IMR-90 (cell line): ENCODE results near the gene BLNK. TPM values are rescaled to one million over a fixed set of nuclear protein-coding genes. Genes with fewer than 3 reads are reported as not detected.

ENCODE experiments used
- ATAC-seq: fragments of 200-7000 bp; cut with Tn5 transposase; 2 replicates; pipeline ENCODE4 v1.9.1; 2020; ENCODE audit warnings: low read depth, mild to moderate bottlenecking, moderate library complexity
- BruUV-seq: library from RNA; stranded (reverse); fragments of 400-500 nt; replicated peaks from 2 replicates; lab custom pipeline; 2021; lab: Mats Ljungman, UMichigan
- CTCF ChIA-PET: fragments of 300-600 bp; formaldehyde crosslinking; extraction: SDS; loops from one replicate; lab custom pipeline; 2021; ENCODE audit warnings: antibody characterized with exemption; lab: Yijun Ruan, JAX
- POLR2A ChIA-PET: fragments of 300-600 bp; sonication (Branson Sonifier 250); formaldehyde crosslinking; loops from one replicate; lab custom pipeline; 2022; ENCODE audit warnings: antibody characterized with exemption; ENCODE audit not compliant: unreplicated experiment; lab: Charles Lee
- DNase-seq: peaks from one replicate; pipeline ENCODE4 v3.0.0; 2013
- H2AFZ ChIP-seq: replicated peaks from 2 replicates; pipeline ENCODE3; 2013; ENCODE audit warnings: low read length, mild to moderate bottlenecking; ENCODE audit not compliant: poor library complexity
- H2AK5ac ChIP-seq: 2 replicates; pipeline ENCODE4 v1.6.1; 2013; ENCODE audit warnings: low read depth, low read length, inconsistent platforms
- H2AK9ac ChIP-seq: replicated peaks from 2 replicates; pipeline ENCODE3; 2013; ENCODE audit warnings: mild to moderate bottlenecking, low read depth, low read length, moderate library complexity; ENCODE audit not compliant: poor library complexity
- H2BK120ac ChIP-seq: 2 replicates; pipeline ENCODE4 v1.6.1; 2013; ENCODE audit warnings: low read depth, low read length, inconsistent platforms
- H2BK15ac ChIP-seq: 3 replicates; pipeline ENCODE4 v1.6.1; 2013; ENCODE audit warnings: low read depth, low read length, inconsistent platforms
- H2BK20ac ChIP-seq: 2 replicates; pipeline ENCODE4 v1.6.1; 2013; ENCODE audit warnings: low read depth, mild to moderate bottlenecking, inconsistent platforms, low read length, moderate library complexity
- H2BK5ac ChIP-seq: 2 replicates; pipeline ENCODE4 v1.6.1; 2013; ENCODE audit warnings: mild to moderate bottlenecking, low read depth, low read length, inconsistent platforms; ENCODE audit not compliant: poor library complexity, severe bottlenecking
- H3K14ac ChIP-seq: replicated peaks from 2 replicates; pipeline ENCODE4 v1.6.1; 2013; ENCODE audit warnings: low read depth, low read length, inconsistent platforms
- H3K18ac ChIP-seq: 2 replicates; pipeline ENCODE4 v1.6.1; 2013; ENCODE audit warnings: low read depth, low read length, control low read depth
- H3K23ac ChIP-seq: 2 replicates; pipeline ENCODE4 v1.6.1; 2013; ENCODE audit warnings: low read depth, low read length, inconsistent platforms
- H3K27ac ChIP-seq: 2 replicates; pipeline ENCODE4 v1.5.1; 2013; ENCODE audit warnings: mild to moderate bottlenecking, control low read depth, low read length; ENCODE audit not compliant: insufficient read depth
- H3K27me3 ChIP-seq: 2 replicates; pipeline ENCODE4 v1.6.1; 2013; ENCODE audit warnings: low read length; ENCODE audit not compliant: control insufficient read depth, insufficient read depth
- H3K36me3 ChIP-seq: 2 replicates; pipeline ENCODE4 v1.6.1; 2013; ENCODE audit warnings: low read length, mixed read lengths; ENCODE audit not compliant: control insufficient read depth, insufficient read depth
- H3K4ac ChIP-seq: 2 replicates; pipeline ENCODE4 v1.6.1; 2013; ENCODE audit warnings: low read depth, low read length, inconsistent platforms
- H3K4me1 ChIP-seq: 2 replicates; pipeline ENCODE4 v1.6.1; 2013; ENCODE audit warnings: low read length, mixed read lengths; ENCODE audit not compliant: control insufficient read depth, insufficient read depth
- H3K4me2 ChIP-seq: 2 replicates; pipeline ENCODE4 v1.6.1; 2013; ENCODE audit warnings: low read depth, mild to moderate bottlenecking, control low read depth, low read length, moderate library complexity
- H3K4me3 ChIP-seq: 2 replicates; pipeline ENCODE4 v1.5.1; 2013; ENCODE audit warnings: low read depth, mild to moderate bottlenecking, control low read depth, low read length, moderate library complexity; ENCODE audit not compliant: insufficient read depth
- H3K56ac ChIP-seq: 2 replicates; pipeline ENCODE4 v1.6.1; 2013; ENCODE audit warnings: low read length, inconsistent platforms; ENCODE audit not compliant: insufficient read depth; ENCODE audit errors: extremely low read depth
- H3K79me1 ChIP-seq, 2 experiments: 2 replicates each; pipeline ENCODE4 v1.6.1; 2013; ENCODE audit warnings: low read length in 2 of 2, inconsistent platforms in 1 of 2, low read depth in 1 of 2
- H3K9ac ChIP-seq: 2 replicates; pipeline ENCODE4 v1.6.1; 2013; ENCODE audit warnings: low read depth, low read length, control low read depth
- H3K9me1 ChIP-seq: 2 replicates; pipeline ENCODE4 v1.6.1; 2013; ENCODE audit warnings: low read length, inconsistent platforms; ENCODE audit not compliant: insufficient read depth
- H3K9me3 ChIP-seq: 2 replicates; pipeline ENCODE4 v1.6.1; 2013; ENCODE audit warnings: low read length; ENCODE audit not compliant: control insufficient read depth, insufficient read depth
- H4K20me1 ChIP-seq: 2 replicates; pipeline ENCODE4 v1.6.1; 2013; ENCODE audit warnings: low read length, inconsistent platforms; ENCODE audit not compliant: insufficient read depth
- H4K5ac ChIP-seq: 2 replicates; pipeline ENCODE4 v1.6.1; 2013; ENCODE audit warnings: mild to moderate bottlenecking, low read depth, low read length, control low read depth
- H4K8ac ChIP-seq, 2 experiments: 2 replicates each; pipeline ENCODE4 v1.6.1; 2013; ENCODE audit warnings: low read depth in 2 of 2, low read length in 2 of 2, control low read depth in 1 of 2, inconsistent platforms in 1 of 2
- H4K91ac ChIP-seq: 2 replicates; pipeline ENCODE4 v1.6.1; 2013; ENCODE audit warnings: low read depth, low read length, inconsistent platforms; ENCODE audit not compliant: insufficient read depth
- CEBPB ChIP-seq: IDR thresholded peaks from 2 replicates; pipeline ENCODE4 v1.6.1; 2012; ENCODE audit warnings: low read depth, low read length, improper control_type of control experiment
- CHD1 ChIP-seq: IDR thresholded peaks from 2 replicates; pipeline ENCODE4 v1.6.1; 2012; ENCODE audit warnings: low read depth, low read length, improper control_type of control experiment
- ELK1 ChIP-seq: fragments of 150-350 bp; IDR thresholded peaks from 2 replicates; pipeline ENCODE4 v1.6.1; 2016; ENCODE audit warnings: low read depth, mild to moderate bottlenecking, low read length, moderate library complexity, borderline replicate concordance
- MAFK ChIP-seq: IDR thresholded peaks from 2 replicates; pipeline ENCODE4 v1.6.1; 2012; ENCODE audit warnings: low read depth, low read length, improper control_type of control experiment
- MAZ ChIP-seq: IDR thresholded peaks from 2 replicates; pipeline ENCODE4 v1.6.1; 2012; ENCODE audit warnings: low read depth, mild to moderate bottlenecking, low read length, improper control_type of control experiment, moderate library complexity, borderline replicate concordance
- NFE2L2 ChIP-seq: fragments of 150-350 bp; IDR thresholded peaks from 2 replicates; pipeline ENCODE4 v1.6.1; 2016; ENCODE audit warnings: low read depth, mild to moderate bottlenecking, low read length
- POLR2A ChIP-seq: IDR thresholded peaks from 2 replicates; pipeline ENCODE4 v1.6.1; 2012; ENCODE audit warnings: mild to moderate bottlenecking, low read depth, low read length
- RAD21 ChIP-seq: IDR thresholded peaks from 2 replicates; pipeline ENCODE4 v1.6.1; 2012; ENCODE audit warnings: low read length, improper control_type of control experiment
- RCOR1 ChIP-seq: IDR thresholded peaks from 2 replicates; pipeline ENCODE4 v1.6.1; 2012; ENCODE audit warnings: mild to moderate bottlenecking, low read length, improper control_type of control experiment; ENCODE audit not compliant: insufficient replicate concordance
- RFX5 ChIP-seq: IDR thresholded peaks from 2 replicates; pipeline ENCODE4 v1.8.0; 2012; ENCODE audit warnings: low read depth, mild to moderate bottlenecking, low read length, moderate library complexity
- SMC3 ChIP-seq: fragments of 150-350 bp; IDR thresholded peaks from 2 replicates; pipeline ENCODE4 v1.6.1; 2016; ENCODE audit warnings: low read depth, mild to moderate bottlenecking, antibody characterized with exemption, low read length, moderate library complexity
- USF2 ChIP-seq: fragments of 150-350 bp; IDR thresholded peaks from 2 replicates; pipeline ENCODE4 v1.6.1; 2017; ENCODE audit warnings: mild to moderate bottlenecking, antibody characterized with exemption, low read length, low read depth
- WGBS, 2 experiments: methylation state at CpG; one replicate each; pipeline versions ENCODE4 v1.1.5 to v1.1.7; 2013; ENCODE audit warnings: missing lambda C conversion rate in 2 of 2; ENCODE audit not compliant: insufficient read length in 1 of 2; ENCODE audit errors: extremely low coverage in 2 of 2; 5-methylcytosine and 5-hydroxymethylcytosine counted together
- dilution Hi-C: fragments of 300-500 bp; cut with HindIII; formaldehyde crosslinking; loops from one replicate; pipeline ENCODE4 v1.14.3; 2018; ENCODE audit warnings: low sequenced_read_pairs; ENCODE audit not compliant: unreplicated experiment
- in situ Hi-C: fragments of 300-500 bp; cut with MboI; formaldehyde crosslinking; loops from 3 replicates; pipeline ENCODE4 v1.14.3; 2019; ENCODE audit warnings: low sequenced_read_pairs, inconsistent platforms, mixed read lengths
- intact Hi-C: fragments of 100-400 bp; cut with micrococcal nuclease; formaldehyde crosslinking; loops from 2 replicates; pipeline ENCODE4 v1.10.0; 2022
- polyA plus RNA-seq, 3 experiments: library from polyadenylated mRNA; depleted of rRNA; stranded (reverse); fragments of >200 nt; gene quantifications; 2 replicates each; pipeline ENCODE4 v1.2.3, GENCODE V29; 2012; ENCODE audit warnings: low replicate concordance in 1 of 3
- total RNA-seq: library from RNA; depleted of rRNA; stranded (reverse); fragments of >200 nt; gene quantifications from 2 replicates; pipeline ENCODE4 v1.2.3, GENCODE V29; 2012

The BLNK gene
- total and polyA plus RNA-seq, 2 of the 4 experiments (the other 2 are of a cell fraction) = not detected

GRCh38 chr10:96306516-96306915 lies 35.1 kb upstream of the BLNK start:
- Histone ChIP-seq H3K27ac (no peak overlapping the region), H2BK5ac (no peak overlapping the region), H4K8ac (no peak overlapping the region), H2BK20ac (no peak overlapping the region), H3K79me1 (no peaks in the 10 kb centered on the region), H2AK9ac (no peak overlapping the region), H3K27me3 (no peaks in the 10 kb centered on the region), H3K36me3 (no peaks in the 10 kb centered on the region), H3K4me1 (no peaks in the 10 kb centered on the region), H2AK5ac (no peak overlapping the region), H3K9me3 (no peaks in the 10 kb centered on the region), H3K4me2 (no peak overlapping the region), H3K56ac (no peak overlapping the region), H2BK15ac (no peak overlapping the region), H3K4ac (no peak overlapping the region), H4K5ac (no peak overlapping the region), H3K23ac (no peak overlapping the region), H2AFZ (no peak overlapping the region), H2BK120ac (no peak overlapping the region), H4K20me1 (no peaks in the 10 kb centered on the region), H3K9me1 (no peaks in the 10 kb centered on the region), H3K14ac (no peak overlapping the region), H3K9ac (no peak overlapping the region), H4K91ac (no peak overlapping the region), H3K4me3 (no peak overlapping the region), H3K18ac (no peak overlapping the region)
- DNase-seq (no peak), ATAC-seq (no peak)
- ChIA-PET CTCF (no interaction called here), POLR2A (no interaction called here)
- dilution Hi-C loops (no loop called here), in situ Hi-C loops (no loop called here), intact Hi-C loops (no loop called here)
- no CpG with 5 or more reads among the region's 8 CpGs for WGBS, 2 experiments
- TF ChIP-seq POLR2A = no peak
- no peak for TF ChIP-seq CEBPB
- TF ChIP-seq SMC3 = no peak
- TF ChIP-seq MAZ = no peak
- TF ChIP-seq RFX5 = no peak
- TF ChIP-seq RAD21 = no peak
- no peak for TF ChIP-seq USF2
- TF ChIP-seq RCOR1 = no peak
- no peak for TF ChIP-seq NFE2L2
- no peak for TF ChIP-seq MAFK
- TF ChIP-seq CHD1 = no peak
- TF ChIP-seq ELK1 = no peak
- BruUV-seq = no TSS peak
